ENCODE data around the gene MAST2. TPM values are rescaled to one million over a fixed set of nuclear protein-coding genes. Genes with fewer than 3 reads are reported as not detected.
A peak's percentile ranks its signal among the peaks of the same experiment; 100 is the strongest.

The MAST2 gene
- total and polyA plus RNA-seq, 9 of the 15 experiments (the other 6 are each of a cell fraction or from before 2014, with no cell fraction given): 0.73 to 32.0 (median 17.8) TPM

DNA sequence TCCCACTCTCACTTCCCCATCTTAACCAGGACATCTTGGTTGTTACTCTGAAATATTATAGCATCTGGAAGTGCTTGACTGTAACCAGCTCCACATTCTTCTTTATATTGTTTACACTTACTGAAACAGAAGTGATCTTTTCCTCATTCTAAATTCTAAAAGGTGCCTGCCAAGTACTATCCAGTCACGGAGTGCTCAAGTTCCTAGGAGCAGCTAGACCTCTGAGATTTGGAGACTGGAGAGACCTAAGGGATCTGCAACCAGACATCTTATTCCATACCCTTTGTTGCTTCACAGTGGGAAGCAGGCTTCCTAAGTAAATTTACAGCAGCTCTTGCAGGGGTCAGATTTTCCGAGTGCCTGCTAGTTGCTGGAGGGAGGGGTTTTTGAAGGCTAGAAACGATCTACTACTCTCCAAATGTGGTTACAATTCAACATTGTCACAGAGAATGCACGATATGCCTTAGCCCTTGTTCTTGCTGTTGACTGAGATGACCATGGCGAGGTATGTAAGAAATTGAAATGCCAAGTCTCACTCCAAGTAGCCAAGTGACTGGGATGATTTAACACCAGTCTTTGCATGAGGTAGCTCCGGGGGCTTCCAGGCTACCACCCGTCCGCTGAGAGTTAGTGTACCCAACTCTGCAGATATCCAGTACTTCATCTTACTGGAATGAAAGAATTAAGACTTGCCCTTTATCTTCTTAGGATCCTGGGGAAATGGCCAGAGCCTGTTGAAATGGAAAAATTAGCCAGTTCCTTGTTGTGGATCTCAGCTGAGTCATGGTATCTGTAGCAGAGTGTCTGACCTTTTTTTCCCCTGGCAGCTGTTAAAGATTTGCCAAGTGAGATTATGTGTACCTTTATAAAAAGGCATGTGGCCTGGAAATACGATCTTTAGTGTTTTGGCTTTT is 150.8 kb downstream of the MAST2 start (continued):
- TF ChIP-seq, protein P1, sequence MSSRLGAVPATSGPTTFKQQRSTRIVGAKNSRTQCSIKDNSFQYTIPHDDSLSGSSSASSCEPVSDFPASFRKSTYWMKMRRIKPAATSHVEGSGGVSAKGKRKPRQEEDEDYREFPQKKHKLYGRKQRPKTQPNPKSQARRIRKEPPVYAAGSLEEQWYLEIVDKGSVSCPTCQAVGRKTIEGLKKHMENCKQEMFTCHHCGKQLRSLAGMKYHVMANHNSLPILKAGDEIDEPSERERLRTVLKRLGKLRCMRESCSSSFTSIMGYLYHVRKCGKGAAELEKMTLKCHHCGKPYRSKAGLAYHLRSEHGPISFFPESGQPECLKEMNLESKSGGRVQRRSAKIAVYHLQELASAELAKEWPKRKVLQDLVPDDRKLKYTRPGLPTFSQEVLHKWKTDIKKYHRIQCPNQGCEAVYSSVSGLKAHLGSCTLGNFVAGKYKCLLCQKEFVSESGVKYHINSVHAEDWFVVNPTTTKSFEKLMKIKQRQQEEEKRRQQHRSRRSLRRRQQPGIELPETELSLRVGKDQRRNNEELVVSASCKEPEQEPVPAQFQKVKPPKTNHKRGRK (tag; IDR thresholded peaks at IDR 0.05): no peak
- TF ChIP-seq SPI1 (IDR thresholded peaks at IDR 0.05; ENCODE audit: borderline replicate concordance, low read depth, low read length) (peak; percentile 51; the same call in 1 of the 2 replicates), SMAD1 (IDR thresholded peaks at IDR 0.05; ENCODE audit: low read depth, low read length, partially characterized antibody) (no peak), NFIX (CRISPR knock-in tag; IDR thresholded peaks at IDR 0.05; ENCODE audit: low read depth) (no peak), ZC3H8 (IDR thresholded peaks at IDR 0.05) (no peak), OTX1 (CRISPR knock-in tag; IDR thresholded peaks at IDR 0.05) (no peak), NR2C1 (IDR thresholded peaks at IDR 0.05) (no peak), NR2C1 (tag; IDR thresholded peaks at IDR 0.05) (peak; percentile 49; the same call in 1 of the 2 replicates), ETV1 (tag; conservative IDR thresholded peaks at IDR 0.05; ENCODE audit: low read depth) (no peak), SIN3B (IDR thresholded peaks at IDR 0.05; ENCODE audit: low read depth) (no peak), HNRNPUL1 (IDR thresholded peaks at IDR 0.05; ENCODE audit: low read length) (no peak), TRIM24 (IDR thresholded peaks at IDR 0.05) (peak in 1 of 2 experiments; percentile 38; a peak in 1 of 4 replicates), NCOA1 (IDR thresholded peaks at IDR 0.05; ENCODE audit: low read depth) (no peak), NFE2L1 (tag; IDR thresholded peaks at IDR 0.05; ENCODE audit: borderline replicate concordance, low read depth) (peak; percentile 13; the same call in 1 of the 2 replicates), XRCC3 (IDR thresholded peaks at IDR 0.05) (no peak), SMARCE1 (IDR thresholded peaks at IDR 0.05) (0 out of 2 replicates have a peak, but pooled peaks have one; percentile 56), GABPB1 (CRISPR knock-in tag; IDR thresholded peaks at IDR 0.05) (no peak), SMAD3 (CRISPR knock-in tag; conservative IDR thresholded peaks at IDR 0.05) (no peak), SMARCA4 (IDR thresholded peaks at IDR 0.05) (peak; percentile 53; the same call in 1 of the 2 replicates), ZNF3 (CRISPR knock-in tag; IDR thresholded peaks at IDR 0.05) (no peak), EZH2 (IDR thresholded peaks at IDR 0.05; ENCODE audit: borderline replicate concordance, low read depth, low read length) (no peak), ZNF75A (CRISPR knock-in tag; IDR thresholded peaks at IDR 0.05) (no peak), ZEB2 (IDR thresholded peaks at IDR 0.05) (no peak), DIDO1 (tag; IDR thresholded peaks at IDR 0.05; ENCODE audit: low read depth) (no peak), MTA3 (IDR thresholded peaks at IDR 0.05; ENCODE audit: borderline replicate concordance) (no peak), NR2C2 (CRISPR knock-in tag; IDR thresholded peaks at IDR 0.05) (no peak), NR2C2 (tag; IDR thresholded peaks at IDR 0.05) (peak; percentile 50), CREM (IDR thresholded peaks at IDR 0.05; ENCODE audit: low read depth) (no peak), HDAC3 (IDR thresholded peaks at IDR 0.05; ENCODE audit: borderline replicate concordance, partially characterized antibody) (no peak)
- TF ChIP-seq, protein P2, sequence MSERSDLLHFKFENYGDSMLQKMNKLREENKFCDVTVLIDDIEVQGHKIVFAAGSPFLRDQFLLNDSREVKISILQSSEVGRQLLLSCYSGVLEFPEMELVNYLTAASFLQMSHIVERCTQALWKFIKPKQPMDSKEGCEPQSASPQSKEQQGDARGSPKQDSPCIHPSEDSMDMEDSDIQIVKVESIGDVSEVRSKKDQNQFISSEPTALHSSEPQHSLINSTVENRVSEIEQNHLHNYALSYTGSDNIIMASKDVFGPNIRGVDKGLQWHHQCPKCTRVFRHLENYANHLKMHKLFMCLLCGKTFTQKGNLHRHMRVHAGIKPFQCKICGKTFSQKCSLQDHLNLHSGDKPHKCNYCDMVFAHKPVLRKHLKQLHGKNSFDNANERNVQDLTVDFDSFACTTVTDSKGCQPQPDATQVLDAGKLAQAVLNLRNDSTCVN (CRISPR knock-in tag; IDR thresholded peaks at IDR 0.05): no peak
